Measurements from ENCODE around the gene SLC25A19.

The SLC25A19 gene

DNA sequence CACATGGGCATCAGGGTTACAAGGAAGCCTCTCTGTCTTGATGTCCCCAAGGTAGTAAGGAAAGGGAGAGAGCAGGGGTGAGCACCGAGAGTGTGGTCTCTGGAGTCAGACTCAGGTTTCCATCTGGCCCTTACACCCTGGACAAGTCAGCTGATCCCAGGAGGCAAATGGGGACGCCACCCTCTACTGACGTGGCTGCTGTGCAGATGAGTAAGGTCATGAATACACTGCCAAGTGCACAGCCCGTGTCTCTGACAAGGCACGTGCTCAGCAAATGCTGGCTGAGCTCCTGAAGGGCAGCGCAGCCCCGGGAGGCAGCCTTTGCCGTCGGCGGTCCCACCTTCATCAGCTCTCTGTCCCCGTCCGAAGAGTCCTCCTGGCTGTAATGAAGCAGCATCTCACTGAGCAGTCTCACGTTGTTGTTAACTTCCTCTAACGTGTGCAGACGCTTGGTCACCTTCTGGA, 47.2 kb downstream of the SLC25A19 start:
- Histone ChIP-seq H3K36me3 (ENCODE audit: control insufficient read depth, insufficient read depth, low read length) (peaks cover 78% of the 10 kb centered on the region), H3K9me3 (ENCODE audit: control insufficient read depth, low read length) (no peaks in the 10 kb centered on the region), H3K4me1 (ENCODE audit: control insufficient read depth, insufficient read depth, low read length, poor library complexity, severe bottlenecking) (peaks cover 33% of the 10 kb centered on the region), H3K27me3 (replicated peaks; ENCODE audit: control insufficient read depth, insufficient read depth, low read length, poor library complexity, severe bottlenecking) (no peaks in the 10 kb centered on the region), H3K4me3 (ENCODE audit: insufficient read depth, low read depth, low read length, poor library complexity, severe bottlenecking) (no peak overlapping the region), H3K27ac (ENCODE audit: insufficient read depth, low read length, poor library complexity, severe bottlenecking) (peak overlapping the region; percentile 67)
- no peak for DNase-seq

DNA sequence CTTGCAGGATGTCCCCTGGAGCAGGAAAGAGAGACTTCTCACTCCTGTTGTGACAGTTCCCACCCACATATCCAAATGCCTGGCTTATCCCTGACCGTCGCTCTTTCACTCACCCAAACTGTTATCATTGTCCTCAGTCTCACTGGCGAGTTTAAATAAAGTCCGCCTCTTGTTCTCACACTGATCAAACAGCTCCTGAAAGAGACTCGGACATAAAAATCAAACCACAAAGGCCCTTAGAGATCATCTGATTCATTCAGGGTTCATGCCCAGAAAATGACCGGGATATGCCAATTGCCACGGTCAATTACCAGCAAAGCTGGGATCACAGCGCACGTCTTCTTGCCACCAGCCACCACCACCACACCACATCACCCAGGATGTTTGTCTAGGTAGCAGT, 47.7 kb downstream of the SLC25A19 start:
- Histone ChIP-seq H3K36me3 (ENCODE audit: control insufficient read depth, insufficient read depth, low read length) (peaks cover 82% of the 10 kb centered on the region), H3K9me3 (ENCODE audit: control insufficient read depth, low read length) (no peaks in the 10 kb centered on the region), H3K4me1 (ENCODE audit: control insufficient read depth, insufficient read depth, low read length, poor library complexity, severe bottlenecking) (peaks cover 33% of the 10 kb centered on the region), H3K27ac (ENCODE audit: insufficient read depth, low read length, poor library complexity, severe bottlenecking) (peak overlapping the region; percentile 44), H3K27me3 (replicated peaks; ENCODE audit: control insufficient read depth, insufficient read depth, low read length, poor library complexity, severe bottlenecking) (no peaks in the 10 kb centered on the region), H3K4me3 (ENCODE audit: insufficient read depth, low read depth, low read length, poor library complexity, severe bottlenecking) (no peak overlapping the region)
- no peak for DNase-seq

DNA sequence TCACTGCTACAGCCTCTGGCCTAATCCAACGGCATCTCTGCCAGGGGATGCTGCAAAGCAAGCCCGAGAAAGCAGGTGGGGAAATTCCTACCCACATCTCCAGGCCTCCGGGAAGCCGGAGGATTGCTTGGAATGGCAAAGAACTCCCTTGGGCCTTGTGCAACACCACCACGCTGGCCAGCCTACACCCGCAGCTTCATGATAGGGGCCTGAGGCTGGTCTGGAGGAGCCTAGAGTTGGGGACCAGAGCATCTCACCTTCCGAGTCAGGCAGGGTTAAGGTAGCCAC, 48.1 kb downstream of the SLC25A19 start:
- no peak for DNase-seq
- Histone ChIP-seq H3K4me1 (ENCODE audit: control insufficient read depth, insufficient read depth, low read length, poor library complexity, severe bottlenecking) (peaks cover 33% of the 10 kb centered on the region), H3K9me3 (ENCODE audit: control insufficient read depth, low read length) (no peaks in the 10 kb centered on the region), H3K36me3 (ENCODE audit: control insufficient read depth, insufficient read depth, low read length) (peaks cover 82% of the 10 kb centered on the region), H3K4me3 (ENCODE audit: insufficient read depth, low read depth, low read length, poor library complexity, severe bottlenecking) (no peak overlapping the region), H3K27ac (ENCODE audit: insufficient read depth, low read length, poor library complexity, severe bottlenecking) (no peak overlapping the region), H3K27me3 (replicated peaks; ENCODE audit: control insufficient read depth, insufficient read depth, low read length, poor library complexity, severe bottlenecking) (no peaks in the 10 kb centered on the region)

DNA sequence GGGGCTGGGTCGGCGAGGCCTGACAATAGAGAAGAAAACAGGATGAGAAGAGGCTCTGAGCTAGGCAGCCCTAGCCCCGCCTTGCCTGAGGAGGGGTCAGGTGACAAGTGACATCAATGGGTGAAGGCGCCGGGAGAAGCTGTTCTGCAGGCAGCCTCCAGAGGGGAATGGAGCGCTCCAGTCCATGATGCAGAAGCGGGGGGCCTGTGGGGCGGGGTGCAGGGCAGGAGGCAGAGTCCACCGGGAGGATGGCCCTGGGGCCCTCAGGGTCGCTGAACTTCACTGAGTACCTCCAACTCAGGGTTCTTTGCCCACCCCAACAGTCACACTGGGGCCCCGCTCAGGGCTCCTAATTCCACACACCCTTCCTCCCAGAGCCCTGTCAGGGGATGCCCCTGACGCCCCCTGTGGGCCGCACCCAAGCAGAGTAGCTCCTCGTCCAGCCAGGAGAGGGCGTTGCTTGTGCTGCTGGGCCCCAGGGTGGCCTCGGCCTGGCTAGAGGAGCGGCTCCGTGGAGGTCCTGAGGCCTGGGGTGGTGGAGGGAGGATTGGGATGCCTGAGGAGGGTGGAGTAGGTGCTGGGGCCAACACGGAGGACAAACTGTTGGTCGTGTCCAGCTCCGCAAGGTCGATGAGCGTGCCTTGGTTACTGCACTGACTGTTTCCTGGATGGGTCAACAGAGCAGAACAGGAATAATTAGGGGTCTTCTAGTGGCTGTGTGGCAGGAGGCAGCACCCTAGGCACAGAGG, 48.7 kb downstream of the SLC25A19 start:
- Histone ChIP-seq H3K9me3 (ENCODE audit: control insufficient read depth, low read length) (no peaks in the 10 kb centered on the region), H3K4me1 (ENCODE audit: control insufficient read depth, insufficient read depth, low read length, poor library complexity, severe bottlenecking) (peaks cover 33% of the 10 kb centered on the region), H3K27ac (ENCODE audit: insufficient read depth, low read length, poor library complexity, severe bottlenecking) (no peak overlapping the region), H3K27me3 (replicated peaks; ENCODE audit: control insufficient read depth, insufficient read depth, low read length, poor library complexity, severe bottlenecking) (no peaks in the 10 kb centered on the region), H3K4me3 (ENCODE audit: insufficient read depth, low read depth, low read length, poor library complexity, severe bottlenecking) (no peak overlapping the region), H3K36me3 (ENCODE audit: control insufficient read depth, insufficient read depth, low read length) (peaks cover 81% of the 10 kb centered on the region)
- no peak for DNase-seq

DNA sequence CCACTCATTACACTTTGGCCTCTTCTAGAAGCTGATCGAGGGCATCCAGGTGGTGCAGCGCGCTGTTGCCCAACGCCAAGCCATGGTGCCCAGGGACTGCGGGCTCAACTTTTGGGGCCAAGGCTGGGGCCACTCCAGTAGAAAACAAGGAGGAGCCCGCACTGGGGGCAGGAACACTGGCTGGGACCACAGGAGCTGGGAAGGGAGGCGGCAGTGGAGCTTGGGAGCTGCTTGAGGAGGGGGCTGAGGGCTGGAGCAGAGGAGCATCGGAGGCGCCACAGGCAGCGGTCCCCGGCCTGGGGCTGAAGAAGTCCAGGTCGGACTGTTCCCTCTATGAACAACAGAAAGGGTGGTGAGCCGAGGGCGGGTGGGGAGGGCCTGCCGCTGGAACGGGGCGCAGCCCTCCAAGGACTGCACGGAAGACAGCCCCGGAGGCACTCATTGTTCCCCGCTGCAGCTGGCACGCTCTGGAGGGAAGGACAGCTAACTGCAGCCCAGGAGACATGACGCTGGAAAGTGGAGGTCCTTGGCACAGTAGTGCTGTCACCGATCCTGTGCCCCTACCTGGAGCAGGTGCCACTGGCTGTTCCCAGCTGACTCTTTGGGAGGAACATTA, 49.3 kb downstream of the SLC25A19 start:
- H3K9me3 ChIP-seq (ENCODE audit: control insufficient read depth, low read length) = no peaks in the 10 kb centered on the region
- no peak for DNase-seq
- H3K27ac ChIP-seq (ENCODE audit: insufficient read depth, low read length, poor library complexity, severe bottlenecking) = peak overlapping the region; percentile 11
- H3K4me1 ChIP-seq (ENCODE audit: control insufficient read depth, insufficient read depth, low read length, poor library complexity, severe bottlenecking) = peaks cover 33% of the 10 kb centered on the region
- no peak overlapping the region for H3K4me3 ChIP-seq (ENCODE audit: insufficient read depth, low read depth, low read length, poor library complexity, severe bottlenecking)
- H3K27me3 ChIP-seq (replicated peaks; ENCODE audit: control insufficient read depth, insufficient read depth, low read length, poor library complexity, severe bottlenecking) = no peaks in the 10 kb centered on the region
- H3K36me3 ChIP-seq (ENCODE audit: control insufficient read depth, insufficient read depth, low read length) = peaks cover 81% of the 10 kb centered on the region

DNA sequence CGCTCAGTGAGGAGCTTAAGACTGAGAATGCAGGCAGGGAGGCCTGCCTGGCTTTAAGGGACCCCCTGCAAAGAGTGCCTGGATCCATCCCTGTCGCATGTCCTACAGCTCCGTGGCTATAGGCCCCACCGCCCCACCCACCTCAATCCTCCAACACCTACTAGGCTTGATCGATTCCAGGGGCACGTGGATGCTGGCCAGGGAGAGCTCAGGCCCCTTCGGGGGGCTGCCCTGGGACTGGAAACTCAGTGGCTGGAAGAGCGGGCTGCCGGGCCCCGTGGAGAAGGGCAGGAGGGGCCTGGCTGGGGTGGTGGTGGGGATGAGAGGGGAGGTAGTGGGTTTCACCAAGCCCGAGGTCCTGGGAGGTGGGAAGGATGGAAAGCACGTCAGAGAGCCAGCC, 50.0 kb downstream of the SLC25A19 start:
- Histone ChIP-seq H3K36me3 (ENCODE audit: control insufficient read depth, insufficient read depth, low read length) (peaks cover 84% of the 10 kb centered on the region), H3K27ac (ENCODE audit: insufficient read depth, low read length, poor library complexity, severe bottlenecking) (peak overlapping the region; percentile 40), H3K27me3 (replicated peaks; ENCODE audit: control insufficient read depth, insufficient read depth, low read length, poor library complexity, severe bottlenecking) (no peaks in the 10 kb centered on the region), H3K9me3 (ENCODE audit: control insufficient read depth, low read length) (no peaks in the 10 kb centered on the region), H3K4me1 (ENCODE audit: control insufficient read depth, insufficient read depth, low read length, poor library complexity, severe bottlenecking) (peaks cover 33% of the 10 kb centered on the region), H3K4me3 (ENCODE audit: insufficient read depth, low read depth, low read length, poor library complexity, severe bottlenecking) (no peak overlapping the region)
- no peak for DNase-seq

DNA sequence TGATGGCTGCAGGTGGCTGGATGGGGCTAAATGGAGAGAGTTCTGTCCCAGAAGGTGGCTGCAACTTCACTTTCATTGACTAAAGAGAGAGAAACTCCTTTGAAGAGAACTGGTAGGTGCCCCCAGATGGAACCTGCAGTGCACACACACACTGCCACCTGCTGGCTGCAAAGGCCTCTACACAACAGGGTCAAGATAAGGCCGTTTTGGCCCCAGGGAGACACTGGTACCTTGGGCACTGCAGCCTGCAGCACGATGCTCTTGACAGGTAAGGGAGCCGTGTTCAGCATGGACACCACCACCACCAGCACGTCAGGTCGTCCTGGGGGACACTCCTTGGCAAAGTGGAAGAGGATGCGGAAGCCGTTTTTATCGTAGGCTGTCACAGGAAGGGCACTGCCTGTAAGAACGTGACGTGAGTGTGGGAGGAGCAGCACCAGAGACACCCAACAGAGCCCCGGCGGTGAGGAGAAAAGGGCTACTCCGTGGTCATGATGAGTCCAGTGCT, 50.5 kb downstream of the SLC25A19 start:
- H3K4me1 ChIP-seq (ENCODE audit: control insufficient read depth, insufficient read depth, low read length, poor library complexity, severe bottlenecking) = peaks cover 33% of the 10 kb centered on the region
- H3K27ac ChIP-seq (ENCODE audit: insufficient read depth, low read length, poor library complexity, severe bottlenecking) = peak overlapping the region; percentile 40
- H3K4me3 ChIP-seq (ENCODE audit: insufficient read depth, low read depth, low read length, poor library complexity, severe bottlenecking) = peak overlapping the region; percentile 35
- DNase-seq = peak; percentile 19 to 46 (median 31)
- peaks cover 79% of the 10 kb centered on the region for H3K36me3 ChIP-seq (ENCODE audit: control insufficient read depth, insufficient read depth, low read length)
- no peaks in the 10 kb centered on the region for H3K9me3 ChIP-seq (ENCODE audit: control insufficient read depth, low read length)
- no peaks in the 10 kb centered on the region for H3K27me3 ChIP-seq (replicated peaks; ENCODE audit: control insufficient read depth, insufficient read depth, low read length, poor library complexity, severe bottlenecking)

DNA sequence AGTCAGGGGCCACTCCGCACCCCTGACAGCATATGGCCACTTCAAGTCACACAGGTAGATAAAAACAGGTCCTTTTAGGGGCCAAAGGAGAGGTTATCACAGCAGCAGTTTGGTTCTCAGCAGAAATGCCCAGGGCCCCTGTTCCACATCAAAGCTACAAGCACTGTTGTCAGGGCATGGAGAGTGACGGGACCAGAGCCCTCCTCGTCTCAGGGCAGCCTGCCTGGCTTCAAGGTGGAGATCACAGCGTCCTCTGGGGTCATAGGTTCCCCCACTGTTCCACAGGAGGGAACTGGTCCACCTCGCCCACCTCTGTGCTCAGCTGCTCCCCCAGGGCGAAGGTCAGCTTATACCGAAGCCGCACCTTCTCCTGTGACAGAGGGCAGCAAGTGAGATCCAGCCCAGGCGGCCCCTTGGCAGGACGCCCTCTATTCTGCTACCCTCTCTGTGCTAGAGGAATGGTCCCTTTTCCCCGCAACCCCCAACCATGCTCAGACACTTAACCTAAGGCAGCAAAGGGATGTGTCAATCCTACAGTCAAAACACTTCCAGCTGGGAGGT, 51.1 kb downstream of the SLC25A19 start:
- Histone ChIP-seq H3K4me3 (ENCODE audit: insufficient read depth, low read depth, low read length, poor library complexity, severe bottlenecking) (no peak overlapping the region), H3K9me3 (ENCODE audit: control insufficient read depth, low read length) (no peaks in the 10 kb centered on the region)

DNA sequence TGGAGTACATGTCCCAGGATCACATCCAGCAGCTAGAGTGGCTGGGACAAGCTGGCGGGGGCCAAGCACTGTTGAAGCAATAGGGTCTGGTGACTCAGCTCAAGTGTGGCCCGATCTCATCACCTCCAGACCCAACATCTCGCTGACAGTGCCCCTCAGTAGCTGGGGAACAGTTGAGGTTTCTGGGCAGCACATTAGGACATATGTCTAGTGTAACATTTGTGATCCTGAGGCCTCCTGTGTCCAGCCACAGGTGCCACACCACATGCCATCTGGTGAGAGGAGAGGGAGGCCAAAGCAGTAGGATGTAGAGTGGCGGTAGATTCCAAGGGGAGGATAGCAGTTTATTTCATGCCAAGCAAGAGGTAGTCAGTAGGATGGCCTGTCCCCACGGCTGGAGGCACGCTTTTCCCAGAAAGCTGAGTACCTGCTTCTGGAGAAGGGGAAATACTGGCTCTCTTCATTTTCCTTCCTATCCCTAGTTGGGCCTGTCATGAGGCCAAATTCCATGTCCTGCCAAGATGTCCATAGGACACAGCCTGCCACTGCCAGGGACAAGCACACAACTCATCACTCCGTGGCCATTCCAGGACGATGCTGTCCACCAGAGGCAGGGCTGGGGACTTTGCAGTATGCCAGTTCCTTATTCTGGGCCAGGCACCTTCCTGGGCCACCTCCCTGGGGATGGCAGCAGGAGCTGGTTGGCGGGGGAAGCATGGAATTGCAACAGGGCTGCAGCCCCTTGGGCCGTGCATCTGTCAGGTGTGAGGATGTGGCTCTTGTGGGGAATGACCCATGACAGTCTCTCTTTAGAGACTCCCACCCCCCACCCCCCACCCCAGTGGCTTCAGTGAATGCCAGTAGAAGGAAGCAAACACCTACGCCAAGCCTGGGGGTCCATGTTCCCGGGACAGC, 51.9 kb downstream of the SLC25A19 start:
- Histone ChIP-seq H3K27me3 (replicated peaks; ENCODE audit: control insufficient read depth, insufficient read depth, low read length, poor library complexity, severe bottlenecking) (no peaks in the 10 kb centered on the region), H3K9me3 (ENCODE audit: control insufficient read depth, low read length) (no peaks in the 10 kb centered on the region), H3K4me3 (ENCODE audit: insufficient read depth, low read depth, low read length, poor library complexity, severe bottlenecking) (no peak overlapping the region), H3K4me1 (ENCODE audit: control insufficient read depth, insufficient read depth, low read length, poor library complexity, severe bottlenecking) (peaks cover 20% of the 10 kb centered on the region), H3K36me3 (ENCODE audit: control insufficient read depth, insufficient read depth, low read length) (peaks cover 80% of the 10 kb centered on the region), H3K27ac (ENCODE audit: insufficient read depth, low read length, poor library complexity, severe bottlenecking) (no peak overlapping the region)
- no peak for DNase-seq

More for the DNA sequence above, 51.1 kb downstream of the SLC25A19 start:
- no peak for DNase-seq
- H3K36me3 ChIP-seq (ENCODE audit: control insufficient read depth, insufficient read depth, low read length) = peaks cover 74% of the 10 kb centered on the region
- peaks cover 27% of the 10 kb centered on the region for H3K4me1 ChIP-seq (ENCODE audit: control insufficient read depth, insufficient read depth, low read length, poor library complexity, severe bottlenecking)
- no peaks in the 10 kb centered on the region for H3K27me3 ChIP-seq (replicated peaks; ENCODE audit: control insufficient read depth, insufficient read depth, low read length, poor library complexity, severe bottlenecking)
- no peak overlapping the region for H3K27ac ChIP-seq (ENCODE audit: insufficient read depth, low read length, poor library complexity, severe bottlenecking)

Measured in effector memory CD4-positive, alpha-beta T cell (primary cell).